CD4-positive, alpha-beta T cell (primary cell): ENCODE results near the gene SH3RF1. TPM values are rescaled to one million over a fixed set of nuclear protein-coding genes. Genes with fewer than 3 reads are reported as not detected.

Experiments used
- ATAC-seq: fragments of 200-7000 bp; cut with Tn5 transposase; one replicate; pipeline ENCODE4 v1.10.0; 2022; ENCODE audit warnings: mild to moderate bottlenecking; ENCODE audit not compliant: poor library complexity
- CTCF ChIA-PET: fragments of 350-600 bp; sonication (Branson Sonifier 250); formaldehyde crosslinking; loops from one replicate; lab custom pipeline; 2021; ENCODE audit warnings: antibody characterized with exemption, inconsistent platforms; lab: Charles Lee
- POLR2A ChIA-PET: fragments of 350-600 bp; sonication (Branson Sonifier 250); formaldehyde crosslinking; loops from one replicate; lab custom pipeline; 2021; ENCODE audit warnings: antibody characterized with exemption, inconsistent platforms; lab: Charles Lee
- DNase-seq, 14 experiments: peaks; one replicate each; pipeline ENCODE4 v3.0.0-alpha.2; 2013 to 2020; ENCODE audit warnings: mixed read lengths in 2 of 14
- H3K27ac ChIP-seq, 2 donors: one replicate each; pipeline versions ENCODE4 v1.5.1 to v1.7.0; 2013; ENCODE audit warnings: low read length in 2 of 2, low read depth in 1 of 2, mild to moderate bottlenecking in 1 of 2
- H3K27me3 ChIP-seq, 2 experiments: 1 replicate in 1 of 2; 2 replicates in 1 of 2; pipeline versions ENCODE4 v1.6.1 to v1.7.0; 2013; ENCODE audit warnings: low read length in 2 of 2, control low read depth in 1 of 2, mild to moderate bottlenecking in 1 of 2, moderate library complexity in 1 of 2; ENCODE audit not compliant: insufficient read depth in 2 of 2, control insufficient read depth in 1 of 2
- H3K36me3 ChIP-seq: one replicate; pipeline ENCODE4 v1.6.1; 2013; ENCODE audit warnings: low read length, control low read depth; ENCODE audit not compliant: insufficient read depth
- H3K4me1 ChIP-seq: one replicate; pipeline ENCODE4 v1.6.1; 2013; ENCODE audit warnings: low read length, control low read depth; ENCODE audit not compliant: insufficient read depth
- H3K4me3 ChIP-seq: one replicate; pipeline ENCODE4 v1.5.1; 2013; ENCODE audit warnings: mild to moderate bottlenecking, low read length, moderate library complexity
- H3K9me3 ChIP-seq, 2 experiments: 1 replicate in 1 of 2; 2 replicates in 1 of 2; pipeline versions ENCODE4 v1.6.1 to v1.7.0; 2013; ENCODE audit warnings: low read length in 2 of 2, mild to moderate bottlenecking in 2 of 2, control low read depth in 1 of 2, moderate library complexity in 1 of 2; ENCODE audit not compliant: control insufficient read depth in 1 of 2, insufficient read depth in 1 of 2
- H3K27ac Mint-ChIP-seq: one replicate; pipeline ENCODE4 v1.8.0; 2020; ENCODE audit warnings: mixed read lengths
- H3K27me3 Mint-ChIP-seq: one replicate; pipeline ENCODE4 v1.8.0; 2021; ENCODE audit warnings: mixed read lengths
- H3K36me3 Mint-ChIP-seq: one replicate; pipeline ENCODE4 v1.8.0; 2021; ENCODE audit warnings: low read depth, mixed read lengths
- H3K4me1 Mint-ChIP-seq: one replicate; pipeline ENCODE4 v1.8.0; 2021; ENCODE audit warnings: low read depth, mixed read lengths
- H3K4me3 Mint-ChIP-seq: one replicate; pipeline ENCODE4 v1.8.0; 2020; ENCODE audit warnings: mild to moderate bottlenecking, mixed read lengths
- H3K9me3 Mint-ChIP-seq: one replicate; pipeline ENCODE4 v1.8.0; 2020; ENCODE audit warnings: mixed read lengths
- intact Hi-C, 2 experiments: fragments of 100-400 bp; cut with DNase I in 1 of 2; cut with micrococcal nuclease in 1 of 2; formaldehyde crosslinking; loops; one replicate each; pipeline versions ENCODE4 v1.15.1 to v1.9.0; 2023 to 2025; cut with DNase I, micrococcal nuclease
- total RNA-seq, 174 experiments: library from RNA in 2 of 174; stranded (reverse) in 2 of 174; gene quantifications; one replicate each; pipeline ENCODE4 v1.2.3 and lab custom pipeline; 2021 to 2026
- TF ChIP-seq, protein P1 (sequence below): fragments of 200-600 bp; IDR thresholded peaks from one replicate; pipeline ENCODE4 v1.8.0; 2022; ENCODE audit warnings: antibody characterized with exemption, mild to moderate bottlenecking

Gene SH3RF1
- total RNA-seq, 2 experiments from 2014 or later, result 0.25 TPM; not detected in 1

- ChIA-PET CTCF (no interaction called here), POLR2A (no interaction called here)
- no peaks in the 10 kb centered on the region for H3K27me3 Mint-ChIP-seq
- Histone ChIP-seq H3K4me1 (no peaks in the 10 kb centered on the region), H3K27ac (no peak overlapping the region), H3K27me3 (no peaks in the 10 kb centered on the region), H3K4me3 (no peak overlapping the region), H3K9me3 (no peaks in the 10 kb centered on the region), H3K36me3 (no peaks in the 10 kb centered on the region)
- no peaks in the 10 kb centered on the region for H3K4me1 Mint-ChIP-seq
- ATAC-seq, result no peak
- no peaks in the 10 kb centered on the region for H3K36me3 Mint-ChIP-seq
- H3K4me3 Mint-ChIP-seq, result no peak overlapping the region
- no peaks in the 10 kb centered on the region for H3K9me3 Mint-ChIP-seq
- DNase-seq, result no peak
- H3K27ac Mint-ChIP-seq, result no peak overlapping the region
- TF ChIP-seq, protein P1, sequence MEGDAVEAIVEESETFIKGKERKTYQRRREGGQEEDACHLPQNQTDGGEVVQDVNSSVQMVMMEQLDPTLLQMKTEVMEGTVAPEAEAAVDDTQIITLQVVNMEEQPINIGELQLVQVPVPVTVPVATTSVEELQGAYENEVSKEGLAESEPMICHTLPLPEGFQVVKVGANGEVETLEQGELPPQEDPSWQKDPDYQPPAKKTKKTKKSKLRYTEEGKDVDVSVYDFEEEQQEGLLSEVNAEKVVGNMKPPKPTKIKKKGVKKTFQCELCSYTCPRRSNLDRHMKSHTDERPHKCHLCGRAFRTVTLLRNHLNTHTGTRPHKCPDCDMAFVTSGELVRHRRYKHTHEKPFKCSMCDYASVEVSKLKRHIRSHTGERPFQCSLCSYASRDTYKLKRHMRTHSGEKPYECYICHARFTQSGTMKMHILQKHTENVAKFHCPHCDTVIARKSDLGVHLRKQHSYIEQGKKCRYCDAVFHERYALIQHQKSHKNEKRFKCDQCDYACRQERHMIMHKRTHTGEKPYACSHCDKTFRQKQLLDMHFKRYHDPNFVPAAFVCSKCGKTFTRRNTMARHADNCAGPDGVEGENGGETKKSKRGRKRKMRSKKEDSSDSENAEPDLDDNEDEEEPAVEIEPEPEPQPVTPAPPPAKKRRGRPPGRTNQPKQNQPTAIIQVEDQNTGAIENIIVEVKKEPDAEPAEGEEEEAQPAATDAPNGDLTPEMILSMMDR, result no peak
- intact Hi-C loops, result no loop called here
Observed at GRCh38 chr4:169135776-169136175, 135.0 kb downstream of the SH3RF1 start.

DNA sequence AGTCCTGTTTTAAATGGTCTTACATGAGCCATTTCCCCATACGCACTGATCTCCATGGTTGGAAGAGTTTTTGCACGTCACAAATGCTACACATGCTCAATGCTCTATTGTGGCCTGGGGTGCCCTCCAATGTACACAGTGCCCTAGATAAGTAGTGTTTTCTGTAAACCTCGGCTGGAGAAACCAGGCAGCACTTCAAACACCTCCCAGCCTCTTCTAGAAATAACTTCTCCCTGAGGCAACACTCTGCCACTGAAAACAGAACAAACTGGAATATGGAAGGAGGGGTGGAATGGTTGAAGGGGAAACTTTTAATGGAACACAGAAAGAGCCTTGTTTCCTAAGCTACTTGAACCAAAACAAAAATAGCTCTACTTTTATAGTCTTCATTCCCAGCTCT is 136.8 kb downstream of the SH3RF1 start:
- Mint-ChIP-seq H3K9me3 (no peaks in the 10 kb centered on the region), H3K36me3 (no peaks in the 10 kb centered on the region), H3K27me3 (no peaks in the 10 kb centered on the region), H3K4me3 (no peak overlapping the region), H3K27ac (no peak overlapping the region), H3K4me1 (no peaks in the 10 kb centered on the region)
- Histone ChIP-seq H3K36me3 (no peaks in the 10 kb centered on the region), H3K9me3 (no peaks in the 10 kb centered on the region), H3K27ac (no peak overlapping the region), H3K4me3 (no peak overlapping the region), H3K4me1 (no peaks in the 10 kb centered on the region), H3K27me3 (no peaks in the 10 kb centered on the region)
- POLR2A ChIA-PET, result no interaction called here
- no peak for DNase-seq
- intact Hi-C loops, result no loop called here
- CTCF ChIA-PET, result no interaction called here
- ATAC-seq, result no peak
- TF ChIP-seq, protein P1, result no peak

DNA sequence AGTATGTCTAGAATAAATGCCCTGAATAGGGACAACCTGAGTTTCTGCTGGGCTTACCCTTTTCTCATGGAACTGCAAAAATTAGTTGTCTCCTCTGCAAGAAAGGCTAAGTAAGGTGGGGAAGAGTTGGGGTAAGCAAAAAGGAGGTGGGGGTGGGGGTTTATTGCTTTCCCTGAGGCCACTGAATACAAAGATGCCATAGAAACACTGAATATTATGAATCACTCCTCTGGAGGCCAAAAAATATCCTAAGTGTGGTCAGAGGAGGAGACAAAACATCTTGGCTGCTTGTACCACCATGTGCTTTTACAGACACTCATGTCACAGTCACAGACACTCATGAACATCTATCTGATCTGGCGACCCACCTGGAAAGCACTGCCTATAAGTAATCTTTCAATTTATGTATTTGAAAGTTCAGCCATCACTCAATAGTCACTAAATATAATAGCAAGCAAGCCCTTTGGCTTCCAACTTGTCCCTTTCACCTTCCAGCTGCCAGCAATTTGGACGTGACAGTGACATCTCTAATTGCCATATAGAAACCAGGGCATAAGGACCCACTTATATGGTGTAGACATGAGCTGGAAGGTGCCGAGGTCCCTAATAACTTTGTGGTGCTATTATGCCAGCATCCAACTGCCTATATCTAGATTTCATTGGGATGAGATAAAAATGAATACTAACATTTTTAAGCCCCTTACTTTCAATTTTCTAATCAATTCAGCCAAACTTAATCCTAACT is 138.0 kb downstream of the SH3RF1 start:
- Mint-ChIP-seq H3K27ac (no peak overlapping the region), H3K4me1 (no peaks in the 10 kb centered on the region), H3K4me3 (no peak overlapping the region), H3K36me3 (no peaks in the 10 kb centered on the region), H3K27me3 (no peaks in the 10 kb centered on the region), H3K9me3 (no peaks in the 10 kb centered on the region)
- TF ChIP-seq, protein P1, result no peak
- no peak overlapping the region for H3K27ac ChIP-seq
- POLR2A ChIA-PET, result no interaction called here
- no peak overlapping the region for H3K4me3 ChIP-seq
- no peaks in the 10 kb centered on the region for H3K27me3 ChIP-seq
- intact Hi-C loops, result no loop called here
- H3K9me3 ChIP-seq, result no peaks in the 10 kb centered on the region
- H3K4me1 ChIP-seq, result no peaks in the 10 kb centered on the region
- DNase-seq (no peak), ATAC-seq (no peak)
- no peaks in the 10 kb centered on the region for H3K36me3 ChIP-seq
- CTCF ChIA-PET, result no interaction called here
